CD14-positive monocyte (primary cell): ENCODE measurements around the gene CSH2. TPM values are rescaled to one million over a fixed set of nuclear protein-coding genes. Genes with fewer than 3 reads are reported as not detected.
A peak's percentile ranks its signal among the peaks of the same experiment; 100 is the strongest.
"Not testable (repeated sequence)": the region's sequence is repeated elsewhere in the genome, so short reads cannot be mapped to it uniquely, and the experiment has no call there.

Source experiments
- DNase-seq, 3 donors: peaks; one replicate each; pipeline ENCODE4 v3.0.0-alpha.2; 2011 to 2022
- H2AFZ ChIP-seq: 2 replicates; pipeline ENCODE4 v1.6.0; 2012; ENCODE audit warnings: mild to moderate bottlenecking, low read depth, low read length, inconsistent platforms; ENCODE audit not compliant: insufficient read depth, poor library complexity, severe bottlenecking
- H3K27ac ChIP-seq, 2 donors: 1 replicate in 1 of 2; 2 replicates in 1 of 2; pipeline ENCODE4 v1.5.1; 2012 to 2013; ENCODE audit warnings: low read length in 2 of 2, control low read depth in 1 of 2, inconsistent platforms in 1 of 2, low read depth in 1 of 2, mild to moderate bottlenecking in 1 of 2
- H3K27me3 ChIP-seq, 2 donors: one replicate each; pipeline versions ENCODE4 v1.6.0 to v1.6.1; 2011 to 2013; ENCODE audit warnings: low read length in 2 of 2; ENCODE audit not compliant: control insufficient read depth in 2 of 2, insufficient read depth in 2 of 2
- H3K36me3 ChIP-seq, 2 donors: replicated peaks in 1 of 2; 1 replicate in 1 of 2; 2 replicates in 1 of 2; pipeline versions ENCODE4 v1.5.1 to v1.6.1; 2012 to 2013; ENCODE audit warnings: low read length in 2 of 2, control low read depth in 1 of 2, inconsistent platforms in 1 of 2, mild to moderate bottlenecking in 1 of 2; ENCODE audit not compliant: insufficient read depth in 2 of 2, control insufficient read depth in 1 of 2
- H3K4me1 ChIP-seq, 2 donors: 1 replicate in 1 of 2; 2 replicates in 1 of 2; pipeline versions ENCODE4 v1.5.1 to v1.6.1; 2012 to 2013; ENCODE audit warnings: low read length in 2 of 2, control low read depth in 1 of 2, inconsistent platforms in 1 of 2, mild to moderate bottlenecking in 1 of 2, moderate library complexity in 1 of 2; ENCODE audit not compliant: insufficient read depth in 2 of 2, control insufficient read depth in 1 of 2
- H3K4me2 ChIP-seq: replicated peaks from 2 replicates; pipeline ENCODE3; 2012; ENCODE audit warnings: low read length, moderate library complexity, mild to moderate bottlenecking; ENCODE audit not compliant: poor library complexity, severe bottlenecking; ENCODE audit errors: extremely low read depth
- H3K4me3 ChIP-seq, 3 experiments: fragments of 200-600 bp in 1 of 3; sonication (generic) in 1 of 3; replicated peaks in 1 of 3; 1 replicate in 2 of 3; 2 replicates in 1 of 3; pipeline ENCODE4 v1.5.1; 2011 to 2013; ENCODE audit warnings: low read length in 3 of 3, mild to moderate bottlenecking in 3 of 3, control low read depth in 2 of 3, low read depth in 2 of 3, inconsistent platforms in 1 of 3, moderate library complexity in 1 of 3
- H3K79me2 ChIP-seq: 2 replicates; pipeline ENCODE4 v1.6.0; 2012; ENCODE audit warnings: mild to moderate bottlenecking, control low read depth, inconsistent platforms, low read length, moderate library complexity; ENCODE audit not compliant: insufficient read depth
- H3K9ac ChIP-seq: 2 replicates; pipeline ENCODE4 v1.6.0; 2017; ENCODE audit warnings: low read length, mild to moderate bottlenecking; ENCODE audit not compliant: insufficient read depth, poor library complexity, severe bottlenecking
- H3K9me3 ChIP-seq, 2 donors: replicated peaks in 1 of 2; 1 replicate in 1 of 2; 2 replicates in 1 of 2; pipeline versions ENCODE4 v1.5.1 to v1.6.1; 2012 to 2013; ENCODE audit warnings: low read length in 2 of 2, control low read depth in 1 of 2; ENCODE audit not compliant: control insufficient read depth in 1 of 2, insufficient read depth in 1 of 2
- H4K20me1 ChIP-seq: 2 replicates; pipeline ENCODE4 v1.6.0; 2012; ENCODE audit warnings: mild to moderate bottlenecking, low read length, control low read depth, moderate library complexity; ENCODE audit not compliant: insufficient read depth
- H3K27ac Mint-ChIP-seq, 7 donors: one replicate each; pipeline ENCODE4 v1.8.0; 2020; ENCODE audit warnings: mild to moderate bottlenecking in 7 of 7, mixed read lengths in 7 of 7, moderate library complexity in 6 of 7, inconsistent platforms in 2 of 7
- H3K27me3 Mint-ChIP-seq, 3 donors: one replicate each; pipeline ENCODE4 v1.8.0; 2021 to 2022; ENCODE audit warnings: low read depth in 3 of 3, mild to moderate bottlenecking in 3 of 3, mixed read lengths in 3 of 3, moderate library complexity in 3 of 3, inconsistent platforms in 1 of 3
- H3K36me3 Mint-ChIP-seq, 2 donors: one replicate each; pipeline ENCODE4 v1.8.0; 2020; ENCODE audit warnings: mixed read lengths in 2 of 2, inconsistent platforms in 1 of 2, mild to moderate bottlenecking in 1 of 2
- H3K4me1 Mint-ChIP-seq: one replicate; pipeline ENCODE4 v1.8.0; 2020; ENCODE audit warnings: mild to moderate bottlenecking, mixed read lengths
- H3K4me3 Mint-ChIP-seq, 2 donors: one replicate each; pipeline ENCODE4 v1.8.0; 2020; ENCODE audit warnings: mild to moderate bottlenecking in 2 of 2, mixed read lengths in 2 of 2, moderate library complexity in 1 of 2
- H3K9me3 Mint-ChIP-seq, 7 donors: one replicate each; pipeline ENCODE4 v1.8.0; 2020 to 2022; ENCODE audit warnings: mixed read lengths in 7 of 7, mild to moderate bottlenecking in 6 of 7, moderate library complexity in 6 of 7, inconsistent platforms in 2 of 7
- CTCF ChIP-seq: fragments of 200-600 bp; IDR thresholded peaks from one replicate; pipeline ENCODE4 v1.8.0; 2022; ENCODE audit warnings: antibody characterized with exemption, mild to moderate bottlenecking
- WGBS: methylation state at CpG from one replicate; pipeline ENCODE4 v1.1.5; 2013; ENCODE audit warnings: missing lambda C conversion rate; ENCODE audit not compliant: insufficient coverage; 5-methylcytosine and 5-hydroxymethylcytosine counted together
- intact Hi-C, 2 donors: fragments of 100-400 bp; cut with micrococcal nuclease; formaldehyde crosslinking; loops; one replicate each; pipeline versions ENCODE4 v1.15.0 to v1.15.1; 2023
- polyA plus RNA-seq, 3 donors: library from polyadenylated mRNA; depleted of rRNA in 1 of 3; unstranded in 2 of 3; stranded (reverse) in 1 of 3; fragments of 300-500 nt in 2 of 3; fragments of >200 nt in 1 of 3; fragmentation: Illumina TruSeq in 2 of 3; gene quantifications; 1 replicate in 2 of 3; 2 replicates in 1 of 3; pipeline ENCODE4 v1.2.3, GENCODE V29; 2012 to 2021

The CSH2 gene
- polyA plus RNA-seq, 3 donors: not detected

GRCh38 chr17:63845509-63845908 is 28.0 kb downstream of the CSH2 start:
- no peak overlapping the region for H3K27ac Mint-ChIP-seq
- Histone ChIP-seq H3K27me3 (no peaks in the 10 kb centered on the region), H3K9me3 (peaks cover 0 to 6% of the 10 kb centered on the region in 2 donors), H3K4me2 (no peak overlapping the region), H3K4me1 (peaks cover 31 to 32% of the 10 kb centered on the region in 2 donors), H3K4me3 (no peak overlapping the region), H3K27ac (no peak overlapping the region), H3K36me3 (no peaks in the 10 kb centered on the region), H4K20me1 (peaks cover 17% of the 10 kb centered on the region), H2AFZ (no peak overlapping the region), H3K9ac (no peak overlapping the region), H3K79me2 (peaks cover 19% of the 10 kb centered on the region)
- peaks cover 35% of the 10 kb centered on the region for H3K4me1 Mint-ChIP-seq
- intact Hi-C loops: no loop called here
- no peak for DNase-seq
- no CpG with 5 or more reads among the region's 1 CpG for WGBS
- TF ChIP-seq CTCF: no peak
- peaks cover 0 to 10% (median 3%) of the 10 kb centered on the region in 3 donors for H3K27me3 Mint-ChIP-seq
- H3K36me3 Mint-ChIP-seq: peaks cover 0 to 16% of the 10 kb centered on the region in 2 donors
- H3K4me3 Mint-ChIP-seq: no peak overlapping the region
- H3K9me3 Mint-ChIP-seq: peaks cover 3 to 11% (median 8%) of the 10 kb centered on the region in 7 donors

GRCh38 chr17:63843910-63844677 is 29.4 kb downstream of the CSH2 start:
- H3K4me3 ChIP-seq: peak overlapping the region in 2 of 3 experiments; percentile 58 to 98
- H3K79me2 ChIP-seq: peaks cover 33% of the 10 kb centered on the region
- H3K27me3 ChIP-seq: no peaks in the 10 kb centered on the region
- TF ChIP-seq CTCF: no peak
- peaks cover 43% of the 10 kb centered on the region for H3K4me1 Mint-ChIP-seq
- peaks cover 43 to 45% of the 10 kb centered on the region in 2 donors for H3K4me1 ChIP-seq
- H2AFZ ChIP-seq: peak overlapping the region; percentile 73
- peak overlapping the region; percentile 88 to 89 for H3K4me3 Mint-ChIP-seq
- peaks cover 0 to 6% of the 10 kb centered on the region in 2 donors for H3K9me3 ChIP-seq
- peaks cover 0 to 12% of the 10 kb centered on the region in 2 donors for H3K36me3 Mint-ChIP-seq
- H3K27ac Mint-ChIP-seq: peak overlapping the region; percentile 92 to 98 (median 96)
- WGBS: 83% methylated on average over 5 of the region's 9 CpGs
- no peaks in the 10 kb centered on the region for H3K36me3 ChIP-seq
- no peak overlapping the region for H3K9ac ChIP-seq
- peaks cover 3 to 10% (median 8%) of the 10 kb centered on the region in 7 donors for H3K9me3 Mint-ChIP-seq
- DNase-seq: no peak
- H3K4me2 ChIP-seq: peak overlapping the region; percentile 99
- H3K27me3 Mint-ChIP-seq: peaks cover 0 to 7% (median 0%) of the 10 kb centered on the region in 3 donors
- peaks cover 31% of the 10 kb centered on the region for H4K20me1 ChIP-seq
- intact Hi-C loops: loop anchor here (2.0 to 5.0 kb wide), 6 partner anchors 17 to 222 kb away; partner anchors contain the start of genes CCDC47 (in 1 of the 2), DDX42 (in 1 of the 2), FTSJ3 (in 1 of the 2) and LIMD2 (in 1 of the 2)
- peak overlapping the region; percentile 84 to 85 for H3K27ac ChIP-seq

DNA sequence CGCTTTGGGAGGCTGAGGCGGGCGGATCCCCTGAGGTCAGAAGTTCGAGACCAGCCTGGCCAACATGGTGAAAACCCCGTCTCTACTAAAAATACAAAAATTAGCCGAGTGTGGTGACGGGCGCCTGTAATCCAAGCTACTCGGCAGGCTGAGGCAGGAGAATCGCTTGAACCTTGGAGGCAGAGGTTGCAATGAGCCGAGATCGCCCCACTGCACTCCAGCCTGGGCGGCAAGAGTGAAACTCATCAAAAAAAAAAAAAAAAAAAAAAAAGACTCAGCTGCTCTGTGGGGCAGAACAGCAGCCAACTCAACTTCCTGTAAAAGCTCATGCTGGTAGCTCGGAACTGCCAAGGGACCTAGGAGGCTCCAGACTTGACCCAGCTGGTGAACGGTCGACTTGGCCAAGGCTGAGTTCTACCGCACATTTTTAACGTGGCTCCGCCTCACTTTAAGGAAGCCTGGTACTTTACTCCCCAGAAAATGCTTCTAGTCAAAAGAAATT is 30.0 kb downstream of the CSH2 start:
- DNase-seq: peak; percentile 63 to 81 (median 70)
- intact Hi-C loops: loop anchor here (2.0 to 5.0 kb wide), 6 partner anchors 17 to 221 kb away; partner anchors contain the start of genes CCDC47 (in 1 of the 2), DDX42 (in 1 of the 2), FTSJ3 (in 1 of the 2) and LIMD2 (in 1 of the 2)
- not testable (repeated sequence) for H3K27me3 ChIP-seq, H3K27me3 Mint-ChIP-seq, H3K9me3 ChIP-seq, H3K36me3 ChIP-seq, H3K9me3 Mint-ChIP-seq
- Histone ChIP-seq H3K27ac (peak overlapping the region; percentile 84 to 85), H3K79me2 (peaks cover 39% of the 10 kb centered on the region), H4K20me1 (peaks cover 38% of the 10 kb centered on the region), H3K9ac (peak overlapping the region; percentile 80), H3K4me1 (peaks cover 46 to 49% of the 10 kb centered on the region in 2 donors), H3K4me3 (peak overlapping the region; percentile 57 to 98 (median 58)), H2AFZ (peak overlapping the region; percentile 73), H3K4me2 (peak overlapping the region; percentile 99)
- peak overlapping the region; percentile 88 to 89 for H3K4me3 Mint-ChIP-seq
- 3% methylated on average over 14 of the region's 19 CpGs for WGBS
- peak overlapping the region; percentile 92 to 98 (median 96) for H3K27ac Mint-ChIP-seq
- H3K4me1 Mint-ChIP-seq: peaks cover 48% of the 10 kb centered on the region
- peaks cover 0 to 12% of the 10 kb centered on the region in 2 donors for H3K36me3 Mint-ChIP-seq
